GM21381 (cell line): ENCODE measurements around the gene ZNF836.
A peak's percentile ranks its signal among the peaks of the same experiment; 100 is the strongest.
"Not testable (repeated sequence)": the region's sequence is repeated elsewhere in the genome, so short reads cannot be mapped to it uniquely, and the experiment has no call there.

Experiments
- ATAC-seq: cut with Tn5 transposase; IDR thresholded peaks from one replicate; pipeline ENCODE4 v1.9.1; 2021; ENCODE audit warnings: mild to moderate bottlenecking, moderate library complexity; ENCODE audit not compliant: unreplicated experiment

ZNF836 gene

DNA sequence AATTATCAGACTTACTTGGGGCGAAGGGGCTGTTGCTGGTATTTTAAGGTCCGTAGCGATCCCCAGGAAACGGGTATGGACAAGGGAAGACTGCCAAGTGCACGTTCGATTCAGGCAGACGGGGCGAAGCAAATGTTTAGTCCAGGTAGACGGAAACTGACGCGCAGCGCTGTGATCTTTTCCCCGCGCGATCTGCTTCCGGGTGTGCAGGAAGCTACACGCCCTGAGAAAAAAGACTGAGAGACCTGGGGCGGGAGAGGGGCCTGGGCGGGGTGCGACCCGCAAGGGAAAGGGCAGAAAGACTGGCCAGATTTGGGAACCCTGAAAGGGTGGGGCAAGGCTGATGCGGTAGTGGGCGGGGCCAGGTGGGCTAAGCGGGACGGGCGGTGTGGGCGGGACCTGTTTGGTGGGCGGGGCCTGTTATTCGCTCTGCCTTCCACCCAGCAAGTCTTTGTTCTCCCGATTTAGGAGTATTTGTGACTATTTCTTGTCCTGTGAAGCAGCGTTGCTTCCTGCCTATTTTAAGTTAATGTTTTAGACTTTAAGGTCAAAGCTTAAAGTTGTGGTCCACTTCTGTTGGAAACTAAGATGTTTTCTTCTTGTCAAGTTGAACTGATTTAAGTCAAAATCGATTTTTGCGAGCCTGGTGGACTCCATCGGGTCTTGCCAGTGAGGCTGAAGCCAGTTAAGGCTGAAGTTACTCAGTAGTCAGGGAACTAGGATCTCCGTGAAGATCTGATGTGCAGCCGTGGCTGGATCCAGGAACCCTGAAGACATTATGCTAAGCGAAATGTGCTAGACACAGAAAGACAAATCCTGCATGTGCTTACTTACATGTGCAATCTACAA, at the start of gene ZNF836:
Gene ZNF836, minus strand, starts transcription at position 301 of the 849 bp plus-strand sequence. CDS start 3,549 bp downstream, outside the sequence.
- ATAC-seq: peak; percentile 75

GRCh38 chr19:52221031-52221430, 49.6 kb upstream of the ZNF836 start:
- no peak for ATAC-seq

GRCh38 chr19:52219611-52220010, 48.2 kb upstream of the ZNF836 start:
- ATAC-seq: no peak

DNA sequence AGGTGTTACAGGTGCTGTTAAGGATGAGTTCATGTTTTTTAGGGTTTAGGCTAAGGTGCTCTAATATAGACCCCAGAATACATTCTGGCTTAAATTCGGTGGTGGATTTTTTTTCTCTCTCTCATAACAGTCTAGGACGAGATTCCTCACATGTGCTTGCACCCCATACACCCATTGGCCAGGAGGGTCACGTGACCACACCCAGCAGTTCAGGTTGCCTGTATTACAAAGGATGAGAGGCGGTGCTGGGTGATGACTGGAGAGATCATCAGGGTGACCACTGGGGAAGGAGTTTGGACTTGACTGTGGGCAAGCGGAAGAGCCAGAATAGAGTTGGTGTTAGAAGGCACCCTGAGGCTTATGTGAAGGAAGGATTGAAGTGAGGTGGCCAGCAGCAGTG, 46.2 kb upstream of the ZNF836 start:
- ATAC-seq: no peak

DNA sequence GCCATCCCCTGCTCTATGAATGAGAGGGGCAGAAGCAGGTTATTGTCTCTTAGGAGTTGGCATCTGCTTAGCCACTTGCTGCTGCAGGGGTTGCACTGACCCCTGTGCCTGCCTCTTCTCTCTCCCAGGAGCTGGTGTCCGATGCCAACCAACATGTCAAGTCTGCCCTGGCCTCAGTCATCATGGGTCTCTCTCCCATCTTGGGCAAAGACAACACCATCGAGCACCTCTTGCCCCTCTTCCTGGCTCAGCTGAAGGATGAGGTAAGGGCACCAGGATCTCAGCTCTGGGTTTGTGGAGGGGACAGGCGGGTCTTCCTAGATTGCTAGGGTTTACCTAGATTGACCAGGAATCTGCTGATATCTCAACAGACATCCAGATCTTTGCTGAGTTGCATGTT, 45.0 kb upstream of the ZNF836 start:
- ATAC-seq: no peak

- no peak for ATAC-seq
Observed at GRCh38 chr19:52214241-52214640, 42.8 kb upstream of the ZNF836 start.

DNA sequence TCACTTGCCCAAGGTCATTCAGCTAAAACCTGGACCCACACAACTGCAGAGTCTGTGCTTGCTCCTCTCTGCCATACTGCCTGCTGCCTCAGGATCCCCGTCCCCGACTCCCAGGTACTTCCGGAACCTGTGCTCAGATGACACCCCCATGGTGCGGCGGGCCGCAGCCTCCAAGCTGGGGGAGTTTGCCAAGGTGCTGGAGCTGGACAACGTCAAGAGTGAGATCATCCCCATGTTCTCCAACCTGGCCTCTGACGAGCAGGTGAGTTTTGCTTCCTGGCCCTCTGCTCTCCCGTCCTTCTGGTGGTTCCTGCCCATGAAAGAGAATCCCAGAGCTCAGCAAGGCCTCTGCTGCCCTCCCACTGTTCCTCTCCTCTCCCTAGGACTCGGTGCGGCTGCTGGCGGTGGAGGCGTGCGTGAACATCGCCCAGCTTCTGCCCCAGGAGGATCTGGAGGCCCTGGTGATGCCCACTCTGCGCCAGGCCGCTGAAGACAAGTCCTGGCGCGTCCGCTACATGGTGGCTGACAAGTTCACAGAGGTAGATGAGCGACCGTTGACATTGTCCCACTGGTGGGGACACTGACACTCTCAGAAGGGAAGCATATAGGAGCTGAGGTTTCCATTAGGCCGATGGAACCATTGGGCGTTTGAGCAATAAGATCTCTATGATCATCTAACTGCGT, 41.3 kb upstream of the ZNF836 start:
- no peak for ATAC-seq

DNA sequence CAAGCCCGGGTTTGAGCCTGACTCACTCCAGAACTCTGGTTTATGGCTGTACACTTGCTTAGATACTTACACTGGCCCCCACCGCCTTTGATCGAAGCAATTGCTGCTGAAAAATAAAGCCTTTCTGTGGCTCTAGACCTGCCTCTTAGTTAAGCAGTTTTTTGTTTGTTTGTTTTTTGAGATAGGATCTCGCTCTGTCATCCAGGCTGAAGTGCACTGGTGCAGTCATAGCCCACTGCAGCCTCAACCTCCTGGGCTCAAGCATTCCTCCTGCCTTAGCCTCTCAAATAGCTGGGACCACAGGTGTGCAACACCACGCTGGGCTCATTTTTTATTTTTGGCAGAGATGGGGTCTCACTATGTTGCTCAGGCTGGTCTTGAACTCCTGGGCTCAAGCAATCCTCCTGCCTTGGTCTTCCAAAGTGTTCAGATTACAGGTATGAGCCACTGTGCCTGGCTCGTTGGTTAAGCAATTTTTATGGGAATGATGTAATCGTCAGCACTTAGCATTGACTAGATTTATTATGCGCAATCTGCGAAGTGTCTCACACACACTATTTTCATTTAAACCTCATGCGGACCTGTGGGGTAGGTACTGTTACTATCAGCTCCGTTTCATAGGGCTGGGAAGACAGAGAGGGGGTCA, 40.6 kb upstream of the ZNF836 start:
- no peak for ATAC-seq

- ATAC-seq: no peak
Observed at GRCh38 chr19:52211203-52211602, 39.8 kb upstream of the ZNF836 start.

GRCh38 chr19:52206481-52206880, 35.1 kb upstream of the ZNF836 start:
- ATAC-seq: no peak

GRCh38 chr19:52200755-52201391, 29.5 kb upstream of the ZNF836 start:
- not testable (repeated sequence) for ATAC-seq

GRCh38 chr19:52200044-52200443, 28.6 kb upstream of the ZNF836 start:
- no peak for ATAC-seq

DNA sequence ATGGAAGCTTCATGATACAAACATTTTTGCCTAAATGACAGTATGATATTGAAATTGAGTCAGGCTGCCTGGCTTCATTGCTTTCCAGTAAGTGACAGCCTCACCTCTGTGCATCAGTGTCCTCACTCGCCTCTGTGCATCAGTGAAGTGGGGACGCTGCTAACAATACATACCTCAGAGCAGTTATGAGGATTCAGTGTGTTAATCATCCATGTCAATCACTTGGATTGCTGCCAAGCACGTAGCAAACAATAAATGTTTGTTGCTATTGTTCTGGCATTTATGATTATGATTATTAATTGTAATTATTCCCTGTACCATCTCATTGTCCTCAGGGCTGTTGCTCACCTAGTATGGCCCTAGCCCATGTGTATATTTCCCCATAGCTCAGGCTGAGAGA, 27.3 kb upstream of the ZNF836 start:
- no peak for ATAC-seq

DNA sequence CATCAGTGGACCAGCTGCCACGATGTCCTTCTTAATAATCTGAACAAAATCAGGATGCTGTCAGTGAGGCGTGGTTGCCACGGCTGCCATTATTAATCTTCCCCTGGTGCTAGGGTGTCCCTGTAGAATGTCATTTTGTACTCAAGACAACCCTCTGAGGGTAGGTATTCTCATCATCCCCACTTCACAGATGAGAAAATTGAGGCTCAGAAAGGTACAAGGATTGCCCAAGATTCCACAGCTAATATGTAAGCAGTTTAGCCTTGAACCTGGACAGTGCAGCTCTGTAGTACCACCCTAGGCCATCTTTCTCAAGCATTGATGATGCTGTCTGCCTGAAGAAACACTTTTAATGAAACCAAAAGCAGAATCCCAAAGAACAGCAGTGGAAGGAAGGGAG, 26.5 kb upstream of the ZNF836 start:
- ATAC-seq: no peak

DNA sequence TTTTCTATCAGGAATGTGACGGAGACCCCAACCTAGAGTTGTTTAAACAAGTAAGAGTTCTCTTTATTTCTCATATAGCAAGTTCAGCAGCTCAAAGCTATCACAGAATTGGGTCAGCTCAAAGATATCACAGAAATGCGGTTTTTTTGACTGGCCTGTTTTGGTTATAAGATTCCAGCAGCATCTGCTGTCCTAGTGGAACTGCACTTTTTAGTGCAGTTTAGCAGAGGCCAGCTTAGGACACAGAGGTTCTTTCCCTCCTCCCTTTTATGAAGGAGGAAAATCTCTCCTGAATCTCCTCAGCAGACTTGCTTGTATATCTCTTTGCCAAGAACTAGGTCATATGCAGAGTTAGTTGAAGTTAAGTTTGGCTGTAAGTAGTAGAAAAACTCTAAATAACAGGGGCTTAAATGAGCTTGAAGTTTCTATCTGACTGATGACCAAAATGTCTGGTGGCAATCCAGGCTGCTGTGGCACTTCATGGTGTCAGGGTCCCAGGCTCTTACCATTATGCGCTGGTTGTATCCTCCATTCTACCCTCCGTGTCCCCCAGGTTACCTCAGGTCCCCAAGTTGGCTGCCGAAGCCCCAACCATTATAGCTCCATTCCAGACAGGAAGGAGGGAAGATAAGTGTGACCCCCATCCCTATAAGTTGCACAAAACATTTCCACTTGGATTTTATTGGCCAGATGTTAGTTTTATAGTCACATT, 25.0 kb upstream of the ZNF836 start:
- no peak for ATAC-seq

- ATAC-seq: no peak
Observed at GRCh38 chr19:52191951-52192350, 20.5 kb upstream of the ZNF836 start.

DNA sequence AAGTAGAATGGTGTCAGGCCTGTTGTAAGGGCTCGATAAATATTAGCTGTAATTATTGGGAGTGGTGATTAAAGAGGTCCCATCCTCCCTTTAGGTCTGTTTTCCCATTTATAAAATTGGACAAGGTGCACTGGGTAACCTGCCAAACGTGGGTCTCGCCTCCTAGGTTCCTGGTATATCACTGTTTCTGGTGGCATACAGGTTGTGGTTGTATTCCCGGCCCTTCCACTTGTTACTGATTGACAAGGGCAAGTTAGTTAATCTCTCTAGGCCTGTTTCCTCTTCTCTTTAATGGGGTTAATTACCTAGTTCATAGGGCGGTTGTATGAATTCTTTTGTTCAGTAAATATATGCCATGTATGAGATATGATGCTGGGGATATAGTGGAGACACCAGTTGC, 20.0 kb upstream of the ZNF836 start:
- ATAC-seq: no peak

- ATAC-seq: no peak
Observed at GRCh38 chr19:52190487-52191293, 19.3 kb upstream of the ZNF836 start.

- peak; percentile 82 for ATAC-seq
Observed at GRCh38 chr19:52189735-52190486, 18.5 kb upstream of the ZNF836 start, which contains the start of gene PPP2R1A. PPP2R1A (plus strand) TSS chr19:52190052; CDS start chr19:52190097, 45 bp downstream.
